GM10248 (cell line): ENCODE measurements around the gene SH2D1B.
"Not testable (repeated sequence)": the region's sequence is repeated elsewhere in the genome, so short reads cannot be mapped to it uniquely, and the experiment has no call there.

Experiments
- CTCF ChIA-PET: fragments of 300-600 bp; sonication (Branson Sonifier 250); formaldehyde crosslinking; extraction: SDS; loops from one replicate; lab custom pipeline; 2021; ENCODE audit warnings: antibody characterized with exemption; lab: Yijun Ruan, JAX
- POLR2A ChIA-PET: fragments of 350-650 bp; sonication (Branson Sonifier 250); formaldehyde crosslinking; extraction: SDS; loops from one replicate; lab custom pipeline; 2020; ENCODE audit warnings: antibody characterized with exemption; lab: Yijun Ruan, JAX
- DNase-seq: peaks from one replicate; pipeline ENCODE4 v3.0.0; 2012; ENCODE audit errors: extremely low spot score
- CTCF ChIP-seq: IDR thresholded peaks from 2 replicates; pipeline ENCODE4 v1.5.1; 2012; ENCODE audit warnings: mild to moderate bottlenecking, low read depth; ENCODE audit errors: extremely low read depth, missing control alignments, control extremely low read depth

Gene SH2D1B

DNA sequence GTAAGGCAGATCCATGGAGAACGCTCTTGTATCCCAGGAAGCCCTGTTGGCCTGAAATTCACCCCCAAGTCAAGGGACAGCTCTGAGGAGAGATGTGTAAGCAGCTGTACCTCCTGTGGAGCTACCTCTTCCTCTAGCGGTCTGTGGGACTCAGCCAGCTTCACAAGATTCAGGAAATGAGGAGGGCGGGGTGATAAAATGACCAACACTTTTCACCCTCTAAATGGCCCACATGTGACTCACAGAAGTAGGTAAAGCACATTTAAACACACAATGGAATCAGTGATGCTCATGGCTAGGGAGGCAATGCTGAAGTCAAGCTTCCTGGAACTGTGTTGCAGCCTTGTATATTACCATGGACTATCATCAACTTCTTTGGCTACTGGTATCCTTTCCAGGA lies at the start of gene SH2D1B:
Gene SH2D1B, minus strand, starts transcription at position 135 of the 400 bp plus-strand sequence. Its CDS starts 120 bp downstream, at position 15.
- no peak for DNase-seq
- CTCF ChIA-PET: interaction anchor here (1.0 kb wide), 1 partner anchor 9 kb away, joined by 4 read pairs; no protein-coding TSS in a partner anchor
- TF ChIP-seq CTCF: no peak
- POLR2A ChIA-PET: no interaction called here

DNA sequence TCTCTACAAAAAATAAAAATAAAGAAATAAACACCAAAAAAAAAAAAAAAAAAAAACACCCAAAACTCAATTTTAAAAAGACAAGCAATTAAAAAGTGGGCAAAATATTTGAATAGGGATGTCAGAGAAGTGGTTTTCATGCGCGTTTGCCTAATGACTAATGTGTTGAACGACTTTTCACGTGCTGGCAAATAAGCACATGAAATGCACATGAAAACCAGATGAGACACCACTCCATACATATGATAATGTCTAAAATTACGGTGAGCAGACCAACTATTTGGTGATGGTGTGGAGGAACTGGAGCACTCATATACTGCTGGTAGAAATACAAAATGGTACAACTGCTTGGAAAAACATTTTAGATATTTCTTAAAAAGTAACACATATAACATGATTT lies 46.3 kb upstream of the SH2D1B start:
- CTCF ChIA-PET: no interaction called here
- POLR2A ChIA-PET: no interaction called here
- TF ChIP-seq CTCF: no peak
- no peak for DNase-seq

- TF ChIP-seq CTCF: no peak
- no peak for DNase-seq
- CTCF ChIA-PET: no interaction called here
- POLR2A ChIA-PET: no interaction called here
Measured at GRCh38 chr1:162456323-162456722, 44.4 kb upstream of the SH2D1B start.

DNA sequence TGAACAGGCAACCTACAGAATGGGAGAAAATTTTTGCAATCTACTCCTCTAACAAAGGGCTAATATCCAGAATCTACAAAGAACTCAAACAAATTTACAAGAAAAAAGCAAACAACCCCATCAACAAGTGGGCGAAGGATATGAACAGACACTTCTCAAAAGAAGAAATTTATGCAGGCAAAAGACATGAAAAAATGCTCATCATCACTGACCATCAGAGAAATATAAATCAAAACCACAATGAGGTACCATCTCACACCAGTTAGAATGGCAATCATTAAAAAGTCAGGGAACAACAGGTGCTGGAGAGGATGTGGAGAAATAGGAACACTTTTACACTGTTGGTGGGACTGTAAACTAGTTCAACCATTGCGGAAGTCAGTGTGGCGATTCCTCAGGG lies 42.4 kb upstream of the SH2D1B start:
- DNase-seq, POLR2A ChIA-PET, CTCF ChIA-PET: not testable (repeated sequence)

DNA sequence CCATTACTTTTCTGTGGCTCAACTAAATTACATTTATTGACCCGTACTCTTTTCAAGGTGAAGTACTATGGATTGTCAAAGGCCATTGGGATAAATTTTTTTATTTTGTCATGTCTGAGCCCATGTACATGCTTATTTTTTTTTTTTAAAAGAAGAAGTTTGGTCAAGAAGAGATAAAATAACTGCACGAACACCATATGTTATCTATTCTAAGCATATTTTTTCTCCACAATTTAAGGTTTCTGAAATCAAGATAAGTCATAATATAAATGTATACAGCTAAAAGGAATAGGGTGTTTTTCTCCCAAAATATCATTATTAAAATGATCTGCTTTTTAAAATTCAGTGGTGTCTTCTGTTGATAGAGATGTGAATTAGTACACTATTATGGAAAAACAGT lies 35.0 kb upstream of the SH2D1B start:
- CTCF ChIA-PET: no interaction called here

GRCh38 chr1:162444903-162445302 lies 33.0 kb upstream of the SH2D1B start:
- no peak for TF ChIP-seq CTCF
- CTCF ChIA-PET: interaction anchor here (0.8 kb wide), 1 partner anchor 28 kb away, joined by 3 read pairs; no protein-coding TSS in a partner anchor
- DNase-seq: no peak
- POLR2A ChIA-PET: no interaction called here

More for the DNA sequence above, 35.0 kb upstream of the SH2D1B start:
- DNase-seq: no peak
- no peak for TF ChIP-seq CTCF
- POLR2A ChIA-PET: no interaction called here

DNA sequence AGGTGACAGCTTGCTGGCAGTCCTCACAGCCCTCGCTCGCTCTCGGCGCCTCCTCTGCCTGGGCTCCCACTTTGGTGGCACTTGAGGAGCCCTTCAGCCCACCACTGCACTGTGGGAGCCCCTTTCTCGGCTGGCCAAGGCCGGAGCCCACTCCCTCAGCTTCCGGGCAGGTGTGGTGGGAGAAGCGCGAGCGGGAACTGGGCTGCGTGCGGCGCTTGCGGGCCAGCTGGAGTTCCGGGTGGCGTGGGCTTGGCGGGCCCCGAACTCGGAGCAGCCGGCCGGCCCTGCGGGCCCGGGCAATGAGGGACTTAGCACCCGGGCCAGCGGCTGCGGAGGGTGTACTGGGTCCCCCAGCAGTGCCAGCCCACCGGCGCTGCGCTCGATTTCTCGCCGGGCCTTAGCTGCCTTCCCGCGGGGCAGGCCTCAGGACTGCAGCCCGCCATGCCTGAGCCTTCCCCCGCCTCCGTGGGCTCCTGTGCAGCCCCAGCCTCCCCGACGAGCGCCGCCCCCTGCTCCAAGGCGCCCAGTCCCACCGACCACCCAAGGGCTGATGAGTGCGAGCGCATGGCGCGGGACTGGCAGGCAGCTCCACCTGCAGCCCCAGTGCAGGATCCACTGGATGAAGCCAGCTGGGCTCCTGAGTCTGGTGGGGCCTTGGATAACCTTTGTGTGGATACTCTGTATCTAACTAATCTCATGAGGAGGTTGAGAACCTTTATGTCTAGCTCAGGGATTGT lies 21.2 kb upstream of the SH2D1B start:
- CTCF ChIA-PET, DNase-seq, POLR2A ChIA-PET: not testable (repeated sequence)
